HG03442 (cell line): Measurements from ENCODE around the gene MIXL1.
"Not testable (repeated sequence)": the region's sequence is repeated elsewhere in the genome, so short reads cannot be mapped to it uniquely, and the experiment has no call there.

Experiments used
- ATAC-seq: cut with Tn5 transposase; IDR thresholded peaks from one replicate; pipeline ENCODE4 v1.9.1; 2021; ENCODE audit warnings: mild to moderate bottlenecking, moderate library complexity; ENCODE audit not compliant: unreplicated experiment

The MIXL1 gene

DNA sequence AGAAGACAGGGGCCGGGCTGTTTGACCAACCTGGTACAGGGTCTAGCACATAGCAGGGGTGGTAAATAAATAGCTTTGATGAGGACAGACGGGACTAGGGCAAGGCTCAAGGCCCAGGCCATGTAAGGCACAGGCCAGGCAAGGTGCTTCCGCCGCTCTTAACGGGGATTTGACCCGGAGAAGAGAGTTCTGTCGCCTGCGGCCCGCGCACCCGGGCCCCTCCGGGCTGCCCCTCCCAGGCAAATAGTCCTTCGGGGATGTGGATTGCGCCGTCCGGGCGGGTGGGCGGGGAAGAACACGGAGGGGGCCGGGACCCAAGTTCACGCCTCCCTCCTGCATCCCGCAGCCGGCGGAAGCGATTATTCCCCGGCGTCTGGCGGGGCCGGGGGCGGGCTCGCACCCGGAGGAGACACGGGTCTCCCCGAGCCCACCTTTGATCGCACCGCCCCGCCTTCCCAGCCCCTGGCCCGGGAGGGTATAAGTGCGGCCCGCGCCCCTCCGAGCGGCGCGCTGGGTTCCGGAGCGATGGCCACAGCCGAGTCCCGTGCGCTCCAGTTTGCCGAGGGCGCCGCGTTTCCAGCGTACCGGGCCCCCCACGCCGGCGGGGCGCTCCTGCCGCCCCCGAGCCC is at the start of gene MIXL1:
Gene MIXL1, plus strand, starts transcription at position 508 of the 629 bp plus-strand sequence. Its CDS starts 18 bp downstream, at position 526.
- peak; percentile 31 for ATAC-seq

DNA sequence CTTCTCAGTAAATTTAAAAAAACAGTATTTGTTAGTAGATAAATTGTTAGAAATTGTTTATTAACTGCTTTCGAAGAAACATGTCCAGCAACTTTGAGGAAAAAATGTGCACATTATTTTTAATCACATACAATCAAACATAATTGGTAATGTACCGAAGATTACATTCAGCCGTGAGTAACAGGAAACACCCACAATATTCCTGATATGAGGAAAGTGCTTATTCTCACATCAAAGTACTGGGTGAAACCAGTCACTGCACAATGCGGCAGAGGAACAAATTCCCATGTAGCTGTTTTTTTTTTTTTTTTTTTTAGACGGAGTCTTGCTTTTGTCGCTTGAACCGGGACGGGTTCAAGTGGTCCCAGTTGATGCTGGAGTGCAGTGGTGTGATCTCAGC is 46.6 kb upstream of the MIXL1 start:
- ATAC-seq, result no peak

DNA sequence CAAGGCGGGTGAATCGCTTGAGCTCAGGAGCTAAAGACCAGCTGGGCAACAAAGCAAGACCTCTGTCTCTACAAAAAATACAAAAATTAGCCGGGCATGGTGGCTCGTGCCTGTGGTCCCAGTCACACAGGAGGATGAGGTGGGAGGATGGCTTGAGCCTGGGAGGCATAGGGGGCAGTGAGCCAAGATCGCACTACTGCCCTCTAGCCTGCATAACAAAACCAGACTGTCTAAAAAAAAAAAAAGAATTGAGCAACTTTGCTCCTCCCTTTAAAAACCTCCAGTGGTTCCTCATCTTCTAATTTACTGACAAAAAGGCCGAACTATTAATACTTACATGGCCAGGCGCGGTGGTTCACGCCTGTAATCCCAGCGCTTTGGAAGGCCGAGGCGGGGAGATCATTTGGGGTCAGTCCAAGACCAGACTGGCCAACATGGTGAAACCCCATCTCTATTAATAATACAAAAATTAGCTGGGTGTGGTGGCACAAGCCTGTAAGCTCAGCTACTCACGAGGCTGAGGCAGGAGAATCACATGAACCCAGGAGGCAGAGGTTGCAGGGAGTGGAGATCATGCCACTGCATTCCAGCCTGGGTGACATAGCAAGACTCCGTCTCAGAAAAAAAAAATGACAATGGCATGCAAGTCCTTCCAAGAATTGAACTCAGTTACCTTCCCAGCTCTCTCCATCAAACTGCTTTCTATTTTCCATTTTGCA is 41.3 kb upstream of the MIXL1 start:
- ATAC-seq, result no peak

DNA sequence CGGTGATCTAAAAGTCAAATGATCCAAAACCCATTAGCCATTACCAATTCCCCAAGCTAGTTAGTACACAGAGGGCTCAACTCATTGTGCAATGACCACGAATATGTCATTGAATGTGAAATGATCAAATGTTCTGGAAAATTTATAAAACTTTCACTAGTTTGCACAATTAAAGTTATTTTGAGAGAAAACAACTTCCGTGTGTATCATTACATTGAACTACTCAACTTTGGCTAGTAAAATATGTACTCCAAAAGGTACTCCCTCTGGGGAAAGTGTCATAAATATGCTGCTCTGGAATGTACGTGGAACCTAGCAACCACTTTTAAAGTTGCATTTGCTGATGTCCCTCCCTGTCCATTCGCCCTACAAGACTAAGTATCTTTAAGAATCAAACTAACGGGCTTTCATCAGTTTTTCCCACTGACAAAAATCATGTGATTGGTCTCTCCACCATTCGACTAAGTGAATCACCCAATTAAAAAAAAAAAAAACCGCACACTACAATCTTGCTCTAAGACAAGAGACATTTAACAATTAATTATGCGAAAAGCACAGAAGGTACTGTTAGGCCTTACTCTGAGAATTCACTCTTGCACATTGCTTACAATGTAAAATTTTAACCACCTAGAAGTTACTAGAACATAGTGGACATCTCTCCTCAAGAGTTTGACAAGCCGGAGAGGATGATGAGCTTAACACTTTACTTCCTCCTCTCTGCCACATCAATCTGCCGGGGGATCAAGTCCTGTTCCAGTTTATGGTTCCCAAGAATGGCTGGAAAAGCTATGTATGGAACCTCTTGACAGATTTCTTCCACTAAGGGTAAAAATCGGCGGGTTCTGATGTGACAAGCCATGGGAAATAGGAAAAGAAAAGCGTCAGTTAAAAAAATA is 38.1 kb upstream of the MIXL1 start:
- ATAC-seq, result no peak

DNA sequence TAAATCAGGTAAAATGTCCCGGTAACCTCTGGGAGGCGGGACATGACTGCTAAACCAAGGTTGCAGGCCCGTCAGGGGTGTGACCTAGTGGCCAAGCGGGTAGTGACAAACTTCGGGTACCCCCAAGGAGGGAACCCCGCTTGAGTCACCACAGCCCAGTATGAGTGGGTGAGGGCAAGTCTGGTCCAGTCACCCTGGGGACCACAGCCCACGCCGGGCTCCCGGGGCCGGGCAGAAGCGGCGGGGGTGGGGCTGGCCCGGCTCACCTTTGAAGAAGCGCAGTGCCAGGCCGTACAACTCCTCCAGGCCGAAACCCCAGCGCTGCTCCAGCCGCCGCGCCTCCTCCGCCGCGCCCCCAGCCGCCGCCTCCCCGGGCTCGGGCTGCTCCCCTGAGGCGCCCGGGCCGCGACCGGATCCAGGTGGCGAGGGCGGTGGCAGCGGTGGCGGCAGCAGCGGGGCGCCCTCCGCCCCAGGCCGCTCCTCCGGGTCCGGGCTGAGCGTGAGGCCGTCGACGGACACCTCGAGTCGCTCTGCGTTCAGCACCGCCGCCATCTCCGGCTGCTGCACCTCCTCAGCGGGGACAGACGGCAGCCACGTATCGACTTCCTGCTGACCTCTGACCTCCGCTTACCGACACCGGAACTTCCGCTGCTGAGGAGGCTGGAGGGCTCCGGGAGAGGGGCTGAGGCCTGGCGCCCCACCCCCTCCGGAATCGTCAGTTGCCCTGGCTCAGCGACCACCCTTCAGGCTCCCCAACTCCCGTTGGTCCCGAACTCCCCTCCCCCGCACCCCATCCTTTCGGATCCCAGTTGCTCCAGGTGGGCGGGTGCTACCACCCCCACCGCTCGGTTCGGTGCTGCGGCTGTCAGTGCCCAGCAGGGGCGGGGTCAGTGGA is 37.1 kb upstream of the MIXL1 start, which contains the start of gene ACBD3:
Gene ACBD3, minus strand, starts transcription at position 618 of the 895 bp plus-strand sequence. Its CDS starts 66 bp downstream, at position 552.
- peak; percentile 90 for ATAC-seq

DNA sequence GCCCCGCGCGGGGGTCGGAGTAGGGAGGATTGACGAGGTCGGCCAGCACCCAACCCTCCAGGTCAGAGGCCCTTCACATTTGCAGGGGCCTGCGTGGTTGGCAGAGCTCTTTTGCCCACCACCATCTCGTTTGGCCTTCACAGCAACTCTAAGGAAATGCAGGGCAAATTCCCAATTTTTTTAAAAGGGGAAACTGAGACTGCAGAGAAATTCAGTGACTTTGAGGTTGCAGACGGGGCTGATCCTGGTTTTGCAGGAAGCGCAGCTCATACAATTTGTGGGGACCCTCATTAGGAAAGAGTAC is 36.5 kb upstream of the MIXL1 start:
- ATAC-seq, result no peak

DNA sequence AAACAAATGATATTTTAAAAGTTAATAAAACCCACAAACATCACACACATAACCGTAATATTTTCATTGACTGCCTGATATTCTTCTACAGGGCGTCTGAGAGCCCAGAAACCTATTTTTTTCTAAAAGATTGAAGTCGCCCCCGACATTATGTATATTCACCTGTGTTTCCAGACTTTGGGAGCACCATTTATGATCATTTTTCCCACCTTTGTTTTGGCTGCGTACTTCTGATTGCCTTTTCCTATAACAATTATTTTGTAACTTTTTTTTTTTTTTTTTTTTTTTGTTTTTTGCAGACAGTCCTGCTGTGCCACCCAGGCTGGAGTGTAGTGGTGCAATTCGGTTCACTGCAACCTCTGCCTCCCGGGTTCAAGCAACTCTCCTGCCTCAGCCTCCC is 36.1 kb upstream of the MIXL1 start:
- no peak for ATAC-seq

DNA sequence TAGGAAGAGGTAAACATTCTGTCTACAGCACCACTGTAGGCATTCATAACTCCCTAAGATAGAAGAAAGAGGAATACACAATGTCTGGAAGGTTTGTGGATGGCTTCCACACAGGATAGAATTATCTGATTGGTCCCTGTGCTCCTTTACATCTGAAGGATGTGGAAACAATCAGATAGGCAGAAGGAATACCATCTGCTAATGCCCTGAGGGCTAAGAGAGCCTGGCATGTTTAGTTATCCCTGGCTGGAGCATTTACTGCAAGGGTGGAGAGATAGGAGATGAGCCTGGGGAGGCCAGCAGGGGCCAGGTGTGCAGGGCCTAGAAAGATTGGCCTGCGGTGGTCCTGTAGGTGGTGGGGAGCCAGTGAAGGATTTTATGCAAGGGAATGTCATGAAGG is 28.3 kb upstream of the MIXL1 start:
- no peak for ATAC-seq

DNA sequence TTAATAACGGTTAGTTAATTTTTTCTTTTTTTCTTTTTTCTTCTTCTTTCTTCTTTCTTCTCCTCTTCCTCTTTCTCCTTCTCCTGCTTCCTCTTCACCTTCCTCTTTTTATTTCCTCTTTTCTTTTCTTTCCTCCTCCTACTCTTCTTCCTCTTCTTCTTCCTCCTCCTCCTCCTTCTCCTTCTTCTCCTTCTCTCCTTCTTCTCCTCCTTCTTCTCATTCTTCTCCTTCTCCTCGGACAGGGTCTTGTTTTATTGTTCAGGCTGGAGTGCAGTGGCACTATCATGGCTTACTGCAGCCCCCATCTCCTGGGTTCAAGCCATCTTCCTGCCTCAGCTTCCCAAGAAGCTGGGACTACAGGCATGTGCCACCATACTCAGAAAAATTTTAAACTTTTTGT is 23.5 kb upstream of the MIXL1 start:
- no peak for ATAC-seq

DNA sequence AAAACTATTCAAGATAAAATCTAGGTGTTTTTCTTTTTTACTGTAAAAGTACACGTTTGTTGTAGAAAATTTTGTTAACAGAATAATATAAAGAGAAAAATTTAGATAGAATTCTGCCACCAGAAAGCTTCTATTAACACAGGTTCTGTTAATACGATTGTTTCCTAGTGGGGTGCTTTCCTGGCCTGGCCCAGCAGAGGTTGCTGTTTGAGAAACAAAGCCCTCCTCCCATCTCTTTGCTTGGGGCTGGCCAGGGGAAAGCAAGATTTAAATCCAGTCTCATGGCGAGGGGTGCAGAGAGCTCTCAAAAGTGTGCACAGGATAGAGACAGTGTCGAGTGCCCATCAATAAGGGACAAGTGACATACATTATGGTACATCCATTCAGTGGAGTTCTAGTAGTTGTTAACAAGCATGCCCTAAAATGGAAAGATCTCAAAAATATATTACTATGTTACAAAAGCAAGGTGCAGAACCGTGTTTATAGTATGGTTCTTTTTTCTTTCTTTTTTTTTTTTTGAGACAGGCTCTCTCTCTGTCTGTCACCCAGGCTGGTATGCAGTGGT is 22.4 kb upstream of the MIXL1 start:
- no peak for ATAC-seq

DNA sequence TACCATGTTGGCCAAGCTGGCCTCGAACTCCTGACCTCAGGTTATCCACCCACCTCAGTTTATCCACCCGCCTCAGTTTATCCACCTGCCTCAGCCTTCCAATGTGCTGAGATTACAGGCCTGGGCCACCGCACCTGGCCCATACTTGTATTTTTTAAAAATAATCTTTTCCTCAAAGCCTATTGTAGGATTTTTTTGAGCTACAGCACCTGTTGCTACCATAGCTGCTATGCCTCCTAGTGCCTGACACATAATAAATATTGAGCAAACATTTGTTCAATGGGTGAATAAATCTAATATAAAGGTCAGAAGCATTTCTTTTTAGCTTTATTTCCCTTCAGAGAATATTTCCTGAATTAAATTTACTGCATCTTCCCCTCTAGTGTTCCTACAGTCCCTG is 21.2 kb upstream of the MIXL1 start:
- ATAC-seq, result no peak

DNA sequence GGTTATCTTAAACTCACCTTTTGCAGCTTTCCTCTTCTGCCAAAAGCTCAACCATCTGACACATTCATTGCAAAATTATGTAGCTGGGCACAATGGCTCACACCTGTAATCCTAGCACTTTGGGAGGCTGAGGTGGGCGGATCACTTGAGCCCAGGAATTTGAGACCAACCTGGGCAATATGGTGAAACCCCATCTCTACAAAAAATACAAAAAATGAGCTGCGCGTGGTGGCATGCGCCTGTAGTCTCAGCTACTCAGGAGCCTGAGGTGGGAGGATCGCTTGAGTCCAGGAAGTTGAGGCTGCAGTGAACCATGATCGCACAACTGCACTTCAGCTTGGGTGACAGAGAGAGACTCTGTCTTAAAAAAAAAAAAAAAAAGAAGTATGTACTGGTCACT is 20.8 kb upstream of the MIXL1 start:
- not testable (repeated sequence) for ATAC-seq

DNA sequence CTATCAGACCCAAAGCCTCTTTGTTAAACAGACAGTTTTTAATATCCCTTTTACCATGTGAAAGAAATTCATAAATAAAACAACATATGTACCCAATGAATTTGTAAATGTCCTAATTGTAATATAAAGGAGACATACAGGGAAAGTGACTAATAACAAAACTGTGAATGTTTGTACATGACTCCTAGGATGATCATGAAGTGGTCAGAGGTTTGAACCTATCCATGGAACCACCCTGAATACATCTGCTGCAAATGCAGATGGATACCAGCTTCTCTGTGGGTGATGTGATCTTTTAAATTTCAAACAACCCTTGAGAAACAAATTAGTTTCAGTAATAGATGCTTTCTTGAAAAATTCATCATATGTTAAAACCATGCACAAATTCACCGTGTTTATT is 20.2 kb upstream of the MIXL1 start:
- ATAC-seq, result no peak

DNA sequence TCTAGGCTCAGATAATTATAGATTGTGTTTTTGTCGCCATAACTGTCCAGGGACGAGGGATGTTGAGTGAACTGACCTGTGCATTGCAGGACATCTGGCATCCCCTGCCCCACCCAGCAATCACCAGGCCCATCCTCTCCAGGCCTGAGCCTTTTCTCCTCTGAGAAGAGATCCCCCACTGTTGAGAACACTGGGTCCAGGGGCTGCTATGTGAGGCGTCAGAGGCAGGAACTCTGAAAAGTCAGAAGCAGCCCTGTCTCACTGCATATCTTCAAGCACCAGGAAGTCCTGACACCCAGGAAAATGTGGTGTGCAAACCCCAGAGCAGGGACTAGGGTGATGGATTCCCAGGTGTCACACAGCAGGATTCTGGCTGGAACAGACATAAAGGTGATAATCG is 19.8 kb upstream of the MIXL1 start:
- ATAC-seq, result no peak

DNA sequence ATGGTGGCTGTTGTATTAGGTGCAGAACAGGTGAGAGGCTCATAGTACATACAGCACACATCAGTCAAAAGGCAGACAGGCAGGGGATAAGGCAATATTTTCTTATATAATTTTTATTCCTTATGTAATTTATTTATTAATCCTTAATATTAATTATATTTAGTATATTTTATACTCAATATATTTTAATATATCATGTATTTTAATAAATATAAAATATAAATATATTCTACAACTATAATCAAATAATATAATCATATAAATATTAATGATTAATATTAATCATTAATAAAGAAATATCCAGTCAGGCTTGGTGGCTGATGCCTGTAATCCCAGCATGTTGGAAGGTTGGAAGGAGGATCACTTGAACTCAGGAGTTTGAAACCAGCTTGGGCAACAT is 19.3 kb upstream of the MIXL1 start:
- ATAC-seq, result no peak

DNA sequence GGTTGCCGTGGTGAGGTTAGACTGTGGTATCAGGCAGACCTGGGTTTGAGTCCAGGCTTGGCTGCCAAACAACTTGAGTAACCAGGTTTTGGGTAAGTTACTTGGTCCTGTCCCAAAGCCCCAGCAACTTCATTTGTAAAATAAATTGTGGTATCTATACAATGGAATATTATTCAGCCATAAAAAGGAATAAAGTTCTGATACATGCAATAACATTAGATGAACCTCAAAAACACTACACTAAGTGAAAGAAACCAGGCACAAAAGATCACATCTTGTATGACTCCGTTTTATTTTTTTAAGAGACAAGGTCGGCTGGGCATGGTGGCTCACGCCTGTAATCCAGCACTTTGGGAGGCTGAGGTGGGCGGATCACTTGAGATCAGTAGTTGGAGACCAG is 16.4 kb upstream of the MIXL1 start:
- ATAC-seq, result no peak

DNA sequence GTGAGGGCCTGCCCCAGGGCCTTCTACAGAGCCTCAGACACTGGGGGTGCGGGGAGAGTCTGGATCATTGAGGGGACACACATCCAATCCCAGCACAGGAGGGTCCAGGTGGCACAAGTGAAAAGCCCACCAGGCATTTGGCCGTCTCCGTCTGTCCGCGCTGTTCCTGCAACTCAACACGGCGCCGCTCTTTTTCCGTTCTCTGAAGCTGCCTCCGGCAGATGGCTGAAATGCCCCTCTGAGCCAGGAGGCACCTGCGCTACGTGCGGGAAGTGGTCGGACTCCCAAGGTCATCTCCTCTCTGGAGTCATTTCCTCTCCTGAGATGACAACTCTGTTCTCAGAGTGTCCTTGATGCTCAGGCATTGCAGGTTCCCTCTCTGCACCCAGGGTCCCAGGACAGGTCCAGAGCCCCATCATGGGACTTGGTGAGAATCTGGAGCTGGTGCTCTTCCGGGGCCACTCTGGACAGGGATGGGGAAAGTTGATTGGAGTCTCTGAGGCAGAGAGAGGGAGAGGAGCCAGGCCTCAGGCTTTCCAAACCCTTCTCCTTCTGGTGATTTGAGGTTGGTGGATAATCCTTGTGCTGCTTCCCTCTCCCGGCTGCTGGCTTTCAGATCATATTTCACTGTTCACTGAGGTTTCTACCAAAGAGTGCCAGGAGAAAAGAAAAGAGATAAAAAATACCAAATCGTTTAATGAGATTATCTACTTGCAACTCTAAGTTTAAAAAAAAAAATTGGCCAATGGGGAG is 14.0 kb upstream of the MIXL1 start:
- ATAC-seq, result no peak

DNA sequence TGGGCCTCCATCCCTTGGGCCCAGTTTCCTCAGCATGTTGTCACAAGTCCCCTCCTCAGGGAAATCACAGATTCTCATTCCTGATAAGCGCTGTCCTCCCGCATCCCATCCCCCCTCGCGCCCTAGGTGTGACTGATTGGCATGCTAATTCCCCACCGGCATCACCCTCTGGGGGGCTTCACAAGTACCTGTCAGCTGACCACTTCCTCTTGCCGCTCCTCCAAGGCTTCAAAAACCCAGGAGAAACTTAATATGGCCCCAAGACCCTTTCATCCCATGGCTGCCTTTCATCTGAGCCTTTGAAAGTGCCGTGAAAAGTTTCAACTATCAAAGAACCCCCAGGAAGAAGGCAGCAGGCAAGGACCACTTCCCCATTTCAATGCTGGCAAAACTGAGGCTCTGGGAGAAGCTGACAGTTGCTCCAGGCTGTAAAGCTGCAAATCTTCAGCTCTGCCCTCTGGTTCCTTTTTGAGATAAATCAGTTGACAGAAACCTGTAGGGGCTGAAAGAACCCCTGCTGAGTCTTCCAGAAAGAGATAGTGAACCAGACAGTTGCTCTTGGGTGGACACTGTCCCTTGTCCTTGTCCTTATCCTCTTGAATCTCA is 12.8 kb upstream of the MIXL1 start:
- no peak for ATAC-seq

DNA sequence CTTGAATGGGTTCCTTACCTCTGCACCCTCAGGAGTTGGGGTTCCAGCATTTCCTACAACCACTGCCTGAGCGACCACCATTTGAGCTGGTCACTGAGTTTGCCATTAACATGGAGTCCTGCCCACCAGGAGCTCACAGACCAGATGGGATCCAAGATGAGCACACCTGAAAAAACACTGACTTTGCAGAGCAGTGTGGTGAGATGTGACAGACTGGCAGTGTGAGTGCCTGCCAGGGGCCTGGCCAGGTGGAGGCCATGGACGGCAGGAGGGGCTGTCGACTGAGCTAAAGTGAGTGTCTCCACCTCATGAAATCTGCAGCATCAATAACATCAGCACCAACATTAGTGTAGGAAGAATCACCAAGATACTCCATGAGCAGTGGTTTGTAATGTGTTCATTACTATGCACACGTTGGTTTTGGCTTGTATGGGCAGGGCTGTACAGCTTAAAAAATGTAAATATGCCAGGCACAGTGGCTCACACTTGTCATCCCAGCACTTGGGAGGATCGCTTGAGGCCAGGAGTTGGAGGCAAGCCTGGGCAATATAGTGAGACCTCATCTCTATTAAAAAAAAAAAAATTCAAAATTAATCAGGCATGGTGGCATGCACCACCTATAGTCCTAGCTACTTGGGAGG is 12.2 kb upstream of the MIXL1 start:
- no peak for ATAC-seq
